Tibial nerve (tissue), 4 donors: ENCODE results near the gene GPN3.

ENCODE experiments used
- CTCF ChIP-seq, 5 experiments: fragments of 200-600 bp in 3 of 5; fragments of 450-650 bp in 2 of 5; sonication (generic) in 3 of 5; IDR thresholded peaks; one replicate each; pipeline ENCODE4 v1.5.1; 2016 to 2019; ENCODE audit warnings: antibody characterized with exemption in 5 of 5, mild to moderate bottlenecking in 3 of 5, moderate library complexity in 2 of 5
- EP300 ChIP-seq, 2 donors: sonication (generic); formaldehyde crosslinking; IDR thresholded peaks; one replicate each; pipeline ENCODE4 v1.6.1; 2017; ENCODE audit warnings: antibody characterized with exemption in 2 of 2, mild to moderate bottlenecking in 1 of 2
- POLR2A ChIP-seq, 2 donors: fragments of 450-650 bp; IDR thresholded peaks; one replicate each; pipeline ENCODE4 v1.6.1; 2017; ENCODE audit warnings: antibody characterized with exemption in 2 of 2, mild to moderate bottlenecking in 2 of 2, moderate library complexity in 2 of 2

GRCh38 chr12:110403976-110404682, 63.9 kb downstream of the GPN3 start:
- no peak for TF ChIP-seq POLR2A (IDR thresholded peaks at IDR 0.05)
- no peak for TF ChIP-seq EP300 (IDR thresholded peaks at IDR 0.05)
- peak in 1 of 5 experiments; percentile 0 for TF ChIP-seq CTCF (IDR thresholded peaks at IDR 0.05)
